Retinal pigment epithelial cell (primary cell): ENCODE results near the gene KRTAP22-2.

Source experiments
- DNase-seq: peaks from one replicate; pipeline ENCODE4 v3.0.0-alpha.2; 2010; ENCODE audit warnings: low read depth
- H3K4me3 ChIP-seq: 2 replicates; pipeline ENCODE4 v1.5.1; 2011; ENCODE audit warnings: mild to moderate bottlenecking, low read length, control low read depth, moderate library complexity
- CTCF ChIP-seq: conservative IDR thresholded peaks from 2 replicates; pipeline ENCODE4 v1.5.1; 2011; ENCODE audit warnings: low read depth, low read length, control low read depth, inconsistent platforms

The KRTAP22-2 gene

GRCh38 chr21:30620522-30620921 is 30.3 kb upstream of the KRTAP22-2 start, which contains the start of gene KRTAP20-4:
TSS of gene KRTAP20-4 (plus strand) at chr21:30620627.
- TF ChIP-seq CTCF, result no peak
- no peak for DNase-seq
- H3K4me3 ChIP-seq, result no peak within 1 kb of the TSS

GRCh38 chr21:30620080-30620479 is 29.9 kb upstream of the KRTAP22-2 start:
- TF ChIP-seq CTCF, result no peak
- no peak overlapping the region for H3K4me3 ChIP-seq
- DNase-seq, result no peak

GRCh38 chr21:30616125-30616524 is 25.9 kb upstream of the KRTAP22-2 start, which contains the start of gene KRTAP20-1:
TSS of gene KRTAP20-1 (plus strand) at chr21:30616425. CDS start at chr21:30616455, 30 bp downstream.
- TF ChIP-seq CTCF, result no peak
- H3K4me3 ChIP-seq, result no peak within 1 kb of the TSS
- DNase-seq, result no peak

GRCh38 chr21:30615199-30615598 is 25.0 kb upstream of the KRTAP22-2 start:
- no peak for DNase-seq
- H3K4me3 ChIP-seq, result no peak overlapping the region
- no peak for TF ChIP-seq CTCF

- DNase-seq, result no peak
Observed at GRCh38 chr21:30613836-30614235, 23.6 kb upstream of the KRTAP22-2 start, which contains the start of gene KRTAP6-1. TSS of gene KRTAP6-1 (minus strand) at chr21:30613930. CDS start at chr21:30613904, 26 bp downstream.

GRCh38 chr21:30612132-30612531 is 21.9 kb upstream of the KRTAP22-2 start:
- TF ChIP-seq CTCF, result no peak
- no peak for DNase-seq
- H3K4me3 ChIP-seq, result no peak overlapping the region

More at GRCh38 chr21:30613836-30614235, 23.6 kb upstream of the KRTAP22-2 start, which contains the start of gene KRTAP6-1:
- TF ChIP-seq CTCF, result no peak
- H3K4me3 ChIP-seq, result no peak within 1 kb of the TSS

- DNase-seq, result no peak
- no peak for TF ChIP-seq CTCF
- H3K4me3 ChIP-seq, result no peak overlapping the region
Observed at GRCh38 chr21:30605968-30606367, 15.8 kb upstream of the KRTAP22-2 start.
